Measurements from ENCODE around the gene SEL1L3. TPM values are rescaled to one million over a fixed set of nuclear protein-coding genes. Genes with fewer than 3 reads are reported as not detected.

The SEL1L3 gene
- total and polyA plus RNA-seq, 2 donors (not counting 3 experiments of a cell fraction or from before 2014, with no cell fraction given), result 53.4 to 122 TPM

DNA sequence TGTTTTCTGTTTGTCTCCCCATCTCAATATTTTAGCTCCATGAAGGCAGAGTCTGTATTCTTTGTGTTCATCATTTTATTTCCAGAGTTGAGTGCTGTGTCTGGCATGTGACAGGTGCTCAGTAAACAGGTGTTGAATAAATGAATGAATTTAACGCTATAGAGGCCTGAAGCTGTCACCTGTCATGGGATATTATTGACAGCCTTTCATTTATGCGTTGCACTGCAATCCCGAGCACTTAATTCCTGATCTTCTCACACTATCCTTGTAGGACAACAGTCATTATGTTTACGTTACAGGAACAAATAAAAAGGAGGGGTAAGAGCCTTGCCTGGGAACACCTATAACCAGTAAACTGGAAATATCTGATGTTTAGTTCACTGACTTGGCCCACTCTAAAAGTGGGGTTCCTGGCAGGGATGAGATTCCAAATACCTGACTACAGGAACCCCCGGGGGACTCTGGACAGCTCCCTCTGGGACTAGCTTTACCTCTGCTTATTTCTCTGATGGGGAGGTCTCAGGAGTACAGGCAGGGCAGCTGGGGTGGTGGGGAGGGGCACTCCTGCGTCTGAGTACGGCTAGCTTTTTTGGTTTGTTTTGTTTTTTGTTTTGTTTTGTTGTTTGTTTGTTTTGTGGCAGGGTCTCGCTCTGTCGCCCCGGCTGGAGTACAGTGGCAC lies 36.6 kb downstream of the SEL1L3 start:
- no peak overlapping the region for H2AFZ ChIP-seq (ENCODE audit: low read depth, low read length)
- H3K9me3 ChIP-seq (replicated peaks; ENCODE audit: control insufficient read depth, insufficient read depth, low read length), result no peaks in the 10 kb centered on the region
- DNase-seq (ENCODE audit: low read depth, low spot score), result no peak
- no peak overlapping the region for H3K27ac ChIP-seq (ENCODE audit: insufficient read depth, low read depth, low read length)
- no peaks in the 10 kb centered on the region for H4K20me1 ChIP-seq (replicated peaks; ENCODE audit: control insufficient read depth, extremely low read depth, insufficient read depth, low read length)
- no peak overlapping the region for H3K4me3 ChIP-seq (replicated peaks in 1 of 3; ENCODE audit: insufficient read depth in 1 of 3, low read depth in 1 of 3, low read length in 3 of 3)
- no peaks in the 10 kb centered on the region for H3K79me2 ChIP-seq (ENCODE audit: control insufficient read depth, insufficient read depth, low read length)
- H3K9me1 ChIP-seq (replicated peaks; ENCODE audit: control insufficient read depth, extremely low read depth, insufficient read depth, low read length), result peaks cover 2% of the 10 kb centered on the region
- CTCF ChIA-PET, result interaction anchor here (0.6 kb wide), 1 partner anchor 174 kb away, joined by 3 read pairs; no protein-coding TSS in a partner anchor
- TF ChIP-seq POLR2AphosphoS5 (IDR thresholded peaks at IDR 0.05; ENCODE audit: insufficient read depth, low read depth, low read length) (no peak), POLR2A (IDR thresholded peaks at IDR 0.05; ENCODE audit: low read depth, low read length) (no peak), EZH2 (IDR thresholded peaks at IDR 0.05; ENCODE audit: borderline replicate concordance, low read depth, low read length, severe bottlenecking) (no peak), MYC (IDR thresholded peaks at IDR 0.05; ENCODE audit: low read depth, low read length) (no peak), FOS (IDR thresholded peaks at IDR 0.05; ENCODE audit: borderline replicate concordance, insufficient read depth, low read length) (no peak), GATA2 (IDR thresholded peaks at IDR 0.05; ENCODE audit: insufficient read depth, insufficient read length, low read depth, low read length) (no peak), MAX (IDR thresholded peaks at IDR 0.05; ENCODE audit: insufficient read depth, insufficient read length) (no peak), CTCF (IDR thresholded peaks at IDR 0.05; ENCODE audit: extremely low read depth in 1 of 2, insufficient read depth in 1 of 2, low read depth in 1 of 2, low read length in 2 of 2) (no peak), JUN (IDR thresholded peaks at IDR 0.05; ENCODE audit: borderline replicate concordance, insufficient read depth, insufficient read length, low read depth) (no peak)
- dilution Hi-C loops (cut with MboI; ENCODE audit: extremely low pct_ligation_motif_present, low sequenced_read_pairs), result no loop called here
- H3K36me3 ChIP-seq (ENCODE audit: control insufficient read depth in 2 of 2, extremely low read depth in 1 of 2, insufficient read depth in 2 of 2, low read length in 2 of 2), result peaks cover 0 to 8% of the 10 kb centered on the region in 2 experiments
- no TSS peak for BruUV-seq (replicated peaks)
- FAIRE-seq, result no peak
- H3K4me2 ChIP-seq (ENCODE audit: insufficient read depth, low read length), result no peak overlapping the region
- intact Hi-C loops (cut with micrococcal nuclease), result no loop called here
- no peaks in the 10 kb centered on the region for H3K4me1 ChIP-seq (ENCODE audit: control insufficient read depth, extremely low read depth, insufficient read depth, low read length)
- POLR2A ChIA-PET, result no interaction called here
- H3K9ac ChIP-seq (replicated peaks; ENCODE audit: extremely low read depth, insufficient read depth, low read length), result no peak overlapping the region
- no peaks in the 10 kb centered on the region for H3K27me3 ChIP-seq (ENCODE audit: control insufficient read depth in 2 of 2, insufficient read depth in 2 of 2, low read length in 2 of 2)

Data from endothelial cell of umbilical vein (primary cell).